Measurements from ENCODE around the gene ATP9B.
A peak's percentile ranks its signal among the peaks of the same experiment; 100 is the strongest.

ATP9B gene

DNA sequence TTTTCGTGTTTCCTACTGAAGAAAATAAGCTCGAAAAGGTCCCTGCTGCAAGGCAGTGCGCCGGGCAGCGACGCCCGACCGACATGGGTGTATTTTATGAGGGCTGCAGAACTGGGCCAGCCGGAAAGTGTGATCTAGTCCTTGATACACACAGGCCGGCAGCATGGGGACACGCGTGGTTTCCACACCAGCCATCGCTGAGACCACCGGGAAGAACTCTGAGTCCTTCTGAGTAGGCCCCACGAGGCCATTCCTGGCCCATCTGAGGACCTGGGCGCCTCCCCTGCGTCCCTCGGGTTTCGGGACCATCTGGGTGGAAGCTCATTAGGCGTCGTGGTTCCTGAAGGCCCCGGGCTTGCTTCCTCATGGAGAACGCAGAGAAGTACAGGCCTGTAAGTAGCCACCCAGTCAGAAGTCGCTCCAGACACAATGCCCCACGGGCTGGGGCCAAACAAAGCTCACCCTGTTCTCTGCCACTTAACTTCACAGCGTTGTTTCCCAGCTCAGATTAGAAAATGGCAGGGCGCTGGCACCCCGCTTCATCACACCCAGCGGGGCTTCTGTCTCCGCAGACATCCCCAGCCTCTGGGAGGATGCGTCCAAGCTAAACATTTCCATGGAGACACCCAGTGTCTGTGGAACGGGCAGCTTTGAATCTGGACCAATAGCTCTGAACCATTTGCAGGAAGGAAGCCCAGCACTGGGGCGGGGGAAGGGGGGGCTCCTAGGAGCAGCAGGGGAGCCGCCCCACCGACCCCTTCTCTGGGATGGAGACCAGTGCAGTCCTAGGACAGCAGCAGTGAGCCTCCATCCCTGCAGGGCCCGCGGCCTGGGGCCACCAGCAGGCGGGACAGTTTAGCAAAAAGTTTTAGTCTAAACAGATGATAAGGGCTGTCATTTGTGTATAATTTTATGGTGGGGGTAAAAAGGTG, 328.9 kb downstream of the ATP9B start:
- DNase-seq (ENCODE audit: low spot score) = no peak

DNA sequence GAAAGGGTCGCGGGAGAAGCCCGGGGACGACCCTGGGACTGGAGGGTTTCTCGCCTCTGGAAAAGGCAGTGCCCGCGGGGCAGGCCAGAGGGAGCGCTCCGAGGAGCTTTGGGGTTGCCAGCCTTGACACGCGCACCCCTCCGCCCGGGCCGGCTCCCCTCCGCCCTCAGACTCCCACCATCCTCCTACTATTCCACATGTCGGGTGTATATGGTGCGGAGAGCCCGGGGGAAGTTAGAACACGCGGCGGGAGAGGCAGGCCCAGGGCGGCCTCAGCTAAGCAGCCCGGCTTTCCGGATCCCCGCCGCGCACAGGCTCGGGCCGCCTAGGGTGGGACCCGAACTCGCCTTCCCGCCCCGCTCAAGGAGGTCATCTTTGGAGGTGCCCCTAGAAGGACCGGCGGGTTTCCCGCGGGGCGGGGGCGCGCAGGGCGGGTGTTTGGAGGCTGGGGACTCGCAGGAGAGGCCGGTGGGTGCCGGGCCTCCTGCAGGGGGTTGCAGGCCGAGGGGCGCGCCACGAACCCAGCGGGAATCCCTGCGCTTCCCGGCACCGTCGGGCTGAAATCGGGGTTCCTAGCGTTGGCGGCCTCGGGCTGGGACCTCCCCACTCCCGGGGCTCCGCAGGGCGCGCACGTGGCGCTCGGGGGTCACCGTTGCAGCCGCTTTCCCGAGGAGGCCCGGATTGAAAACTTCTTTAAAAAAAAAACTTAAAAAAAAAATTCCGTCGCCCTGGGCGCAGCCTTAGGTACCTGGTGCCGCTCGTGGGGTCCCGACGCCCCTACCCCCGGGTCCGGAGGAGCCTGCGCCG, 330.3 kb downstream of the ATP9B start:
- DNase-seq (ENCODE audit: low spot score) = no peak

DNA sequence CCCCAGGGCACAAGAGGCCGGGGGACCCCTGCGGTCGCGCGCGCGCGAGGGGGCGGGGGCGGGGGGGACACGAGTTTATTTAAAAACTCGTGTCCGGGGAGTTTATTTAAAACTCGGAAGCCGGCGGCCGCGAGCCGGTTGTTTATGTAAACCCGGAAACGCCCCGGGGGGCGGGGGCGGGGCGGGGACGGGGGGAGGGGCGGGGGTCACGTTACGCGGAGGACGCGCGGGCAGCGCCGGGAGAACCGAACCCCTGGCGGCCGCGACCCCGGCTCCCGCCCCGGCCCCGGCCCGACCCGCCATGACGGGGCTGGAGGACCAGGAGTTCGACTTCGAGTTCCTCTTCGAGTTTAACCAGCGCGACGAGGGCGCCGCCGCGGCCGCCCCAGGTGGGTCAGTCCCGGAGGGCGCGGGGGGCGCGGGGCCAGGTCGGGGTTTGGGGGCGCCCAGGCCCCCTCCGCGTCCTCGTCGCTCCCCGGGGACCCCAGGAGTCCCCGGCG, 330.9 kb downstream of the ATP9B start:
- DNase-seq (ENCODE audit: low spot score) = peak; percentile 57

DNA sequence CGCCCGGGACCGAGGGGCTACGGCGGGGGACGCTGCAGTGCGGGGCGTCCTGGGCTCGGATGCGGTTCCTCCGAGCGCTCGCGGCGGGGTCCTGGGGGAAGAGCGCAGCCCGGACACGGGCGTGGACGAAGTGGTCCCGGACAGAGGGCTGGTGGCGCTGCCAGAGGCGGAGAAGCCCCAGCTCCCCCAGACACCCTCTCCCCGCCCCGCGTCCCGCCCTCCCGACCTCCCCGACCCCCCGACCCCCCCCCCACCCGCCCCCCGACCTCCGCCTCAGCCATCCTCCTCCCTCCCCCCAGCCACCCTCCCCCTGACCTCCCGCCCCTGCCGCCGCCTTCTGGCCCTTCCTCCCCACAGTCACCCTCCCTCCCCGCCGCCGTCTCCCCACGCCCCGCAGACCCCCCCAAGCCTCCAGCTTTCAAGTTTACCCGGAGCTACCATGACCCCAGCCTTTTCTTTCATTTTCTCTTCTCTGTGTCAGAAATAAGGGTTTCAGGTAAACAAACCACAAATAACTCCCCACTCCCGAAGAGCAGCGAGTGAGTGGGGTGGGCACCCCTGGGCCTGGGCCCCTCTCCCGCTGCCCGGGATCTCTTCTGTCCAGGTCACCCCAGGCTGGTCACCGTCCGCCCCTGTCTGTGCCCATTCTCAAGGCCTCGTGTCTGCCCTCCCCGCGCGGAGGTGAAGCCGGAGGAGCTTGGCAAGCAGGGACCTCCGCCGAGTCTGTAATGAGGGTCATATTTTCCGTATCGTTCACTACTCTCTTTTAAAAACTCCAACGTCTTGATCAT, 331.6 kb downstream of the ATP9B start:
- DNase-seq (ENCODE audit: low spot score) = no peak

DNA sequence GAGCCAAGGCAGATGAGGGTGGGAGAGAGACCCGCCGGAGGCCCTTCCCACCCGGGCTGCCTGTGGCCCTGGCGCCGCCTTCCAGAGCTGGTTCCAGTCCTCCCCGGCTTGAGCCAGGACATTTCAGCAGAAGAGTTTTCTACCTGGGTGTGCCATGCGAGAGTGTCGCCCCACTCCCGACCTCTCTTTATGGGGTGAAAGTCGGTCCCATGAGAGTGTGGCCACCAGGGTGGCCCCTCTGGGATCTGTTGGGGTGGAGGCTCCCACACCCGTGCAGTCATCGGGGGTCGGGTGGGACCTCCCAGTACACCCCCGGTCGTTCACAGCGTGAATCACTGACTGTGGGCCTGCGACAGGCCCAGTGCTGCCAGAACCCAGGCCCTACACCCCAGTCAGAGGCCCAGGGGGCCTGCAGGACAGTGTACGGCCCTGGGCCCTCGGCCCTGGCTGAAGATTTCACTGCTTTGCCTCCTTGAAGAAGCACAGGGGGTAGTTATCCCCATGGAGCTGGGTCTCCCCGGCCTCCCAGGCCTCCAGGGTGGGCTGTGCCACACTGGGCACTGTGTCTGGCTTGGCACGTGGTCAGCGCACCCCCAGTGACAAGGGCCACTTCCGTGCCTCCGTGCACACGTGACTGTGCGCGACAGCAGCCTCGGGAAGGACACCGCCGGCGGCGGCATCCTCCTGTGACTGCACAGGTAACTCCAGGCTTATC, 332.5 kb downstream of the ATP9B start:
- no peak for DNase-seq (ENCODE audit: low spot score)

DNA sequence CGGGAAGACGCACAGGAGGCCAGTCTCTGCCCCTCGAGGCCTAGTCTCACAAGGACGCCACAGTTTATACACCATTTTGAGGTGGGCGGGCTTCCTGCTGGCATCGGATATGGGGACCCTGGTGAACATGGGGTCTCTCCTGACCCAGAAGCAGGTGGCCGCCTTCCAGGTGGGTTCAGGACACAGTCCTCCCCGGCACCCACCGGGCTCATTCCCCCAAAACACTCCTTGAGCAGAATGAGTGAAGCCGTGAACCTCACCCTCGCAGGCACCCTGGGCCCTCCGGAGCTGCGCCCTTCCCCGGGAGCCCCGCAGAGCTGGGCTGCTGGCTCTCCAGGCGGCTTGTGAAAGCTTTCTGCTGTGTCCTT, 333.0 kb downstream of the ATP9B start:
- no peak for DNase-seq (ENCODE audit: low spot score)

DNA sequence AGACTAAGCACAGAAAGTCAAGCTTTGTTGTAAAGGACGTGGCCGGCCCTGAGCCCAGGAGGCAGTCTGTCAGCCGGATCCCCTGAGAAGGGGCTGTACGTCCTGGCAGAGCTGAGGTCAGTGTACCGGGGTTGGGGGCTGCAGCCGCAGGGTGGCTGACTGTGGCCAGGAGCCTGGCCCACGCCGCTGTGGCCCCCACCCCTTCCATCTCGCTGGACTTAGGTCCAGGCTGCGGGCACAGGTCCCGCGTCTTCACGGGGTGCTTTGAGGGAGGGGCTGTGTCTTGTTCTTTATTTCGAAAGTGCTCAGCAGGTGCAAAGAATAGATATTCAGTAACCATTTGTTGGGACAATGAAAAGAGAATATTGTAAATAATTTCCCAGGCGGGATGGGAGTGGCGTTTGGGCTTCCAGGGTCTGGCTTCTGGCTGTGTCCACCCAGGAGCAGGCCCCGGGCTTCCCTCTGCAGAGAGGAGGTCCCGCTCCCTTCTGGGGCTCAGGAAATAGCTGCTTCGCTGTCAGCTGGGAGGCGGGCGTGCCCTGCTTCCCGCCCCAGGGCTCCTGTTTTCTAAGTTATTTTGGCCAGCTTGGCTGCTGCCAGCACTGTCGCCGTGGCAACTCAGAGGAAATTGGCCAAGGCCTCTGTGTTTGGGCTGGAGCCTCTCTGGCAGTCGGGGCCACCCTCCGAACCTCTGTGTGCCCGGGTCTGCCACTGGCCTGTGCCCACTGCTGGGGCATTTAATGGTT, 334.0 kb downstream of the ATP9B start:
- DNase-seq (ENCODE audit: low spot score) = peak; percentile 87

DNA sequence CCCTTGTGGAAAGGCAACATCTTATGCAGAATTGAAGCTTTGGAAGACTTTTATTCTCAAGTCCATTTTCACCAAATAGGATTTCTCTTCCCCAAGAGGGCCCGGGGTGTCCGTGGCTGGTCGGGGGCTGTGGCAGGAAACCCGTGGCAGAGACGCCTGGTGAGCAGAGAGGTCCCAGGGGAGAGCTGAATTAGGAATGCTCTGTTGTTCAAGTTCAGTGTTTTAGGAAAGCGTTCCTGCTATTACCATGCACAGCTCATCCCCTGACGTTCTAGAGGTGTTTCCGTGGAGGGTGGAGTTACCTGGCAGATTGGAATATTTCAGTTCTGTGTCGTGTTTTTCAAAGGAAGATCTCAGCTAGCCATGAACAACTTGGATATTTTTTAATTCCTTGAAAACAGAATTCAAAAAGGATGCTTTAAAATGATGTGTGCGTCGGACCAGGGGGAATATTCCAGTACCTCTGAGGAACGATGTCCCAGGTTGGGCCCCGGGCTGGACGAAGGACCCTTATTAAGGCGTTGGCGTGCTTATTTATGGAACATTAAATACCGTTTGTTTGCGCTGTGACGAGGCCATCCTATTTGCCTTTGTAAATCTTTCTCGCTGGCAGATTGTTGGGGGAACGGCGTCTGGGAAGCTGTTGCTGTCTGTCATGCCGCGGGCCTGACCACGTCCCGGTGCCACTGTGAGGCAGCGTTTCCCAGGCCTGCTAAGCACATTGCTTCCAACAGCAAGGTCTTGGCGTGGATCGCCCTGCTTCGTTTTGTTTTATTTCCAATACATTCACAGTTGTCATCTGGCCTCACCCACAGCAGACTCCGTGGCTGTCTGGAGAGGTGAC, 334.8 kb downstream of the ATP9B start:
- DNase-seq (ENCODE audit: low spot score) = peak; percentile 39

DNA sequence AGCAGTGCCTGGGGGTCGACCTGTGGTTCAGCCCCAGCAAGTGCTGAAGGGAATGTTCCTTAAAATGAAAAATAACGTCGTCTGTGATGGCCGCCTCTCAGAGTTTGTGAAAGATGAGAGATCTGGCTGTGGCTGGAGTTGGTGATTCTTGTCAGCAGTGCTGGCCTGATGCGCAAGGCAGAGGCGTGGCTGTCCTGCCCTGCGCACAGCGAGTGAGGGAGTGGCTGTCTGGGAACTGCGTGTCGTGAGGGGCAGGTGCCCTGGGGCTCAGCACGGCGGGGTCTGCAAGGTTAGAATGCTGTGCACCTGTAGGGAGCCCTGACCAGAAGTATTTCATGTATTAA, 335.3 kb downstream of the ATP9B start:
- peak; percentile 69 for DNase-seq (ENCODE audit: low spot score)

DNA sequence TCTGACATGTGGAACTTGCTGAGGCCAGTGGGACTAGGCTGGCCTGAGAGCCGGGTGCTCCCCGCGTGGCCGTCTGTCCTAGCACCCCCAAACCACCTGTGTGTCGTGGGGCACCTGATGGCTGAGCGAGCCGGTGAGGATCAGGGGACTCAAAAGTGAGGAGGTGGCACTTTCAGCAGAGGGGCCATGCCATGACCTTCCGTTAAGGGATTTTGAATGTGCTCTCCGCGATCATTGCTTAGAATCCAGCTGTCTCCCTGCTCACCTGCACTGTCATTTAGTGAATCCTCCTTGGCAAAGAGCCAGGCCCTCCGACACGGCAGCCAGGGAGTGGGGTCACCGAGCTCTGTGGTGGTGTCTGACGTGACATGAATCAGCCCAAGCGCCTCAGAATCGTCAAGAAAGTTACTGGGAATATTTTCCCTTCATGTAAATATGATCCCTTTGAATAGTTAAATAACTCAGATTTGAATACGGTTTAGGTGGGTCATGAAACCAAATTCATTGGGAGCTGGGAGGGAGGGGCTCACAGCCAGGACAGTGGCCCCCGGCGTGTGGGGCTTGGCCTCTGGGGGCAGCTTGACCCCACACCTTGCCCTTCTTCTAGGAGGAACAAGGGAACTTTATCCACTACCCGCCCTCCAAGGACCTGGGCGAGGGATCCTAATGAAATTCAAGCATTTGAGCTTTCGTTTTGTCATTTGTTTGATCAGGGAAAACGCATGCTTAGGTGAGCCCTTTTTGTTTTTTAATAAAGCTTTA, 336.0 kb downstream of the ATP9B start:
- DNase-seq (ENCODE audit: low spot score) = no peak

DNA sequence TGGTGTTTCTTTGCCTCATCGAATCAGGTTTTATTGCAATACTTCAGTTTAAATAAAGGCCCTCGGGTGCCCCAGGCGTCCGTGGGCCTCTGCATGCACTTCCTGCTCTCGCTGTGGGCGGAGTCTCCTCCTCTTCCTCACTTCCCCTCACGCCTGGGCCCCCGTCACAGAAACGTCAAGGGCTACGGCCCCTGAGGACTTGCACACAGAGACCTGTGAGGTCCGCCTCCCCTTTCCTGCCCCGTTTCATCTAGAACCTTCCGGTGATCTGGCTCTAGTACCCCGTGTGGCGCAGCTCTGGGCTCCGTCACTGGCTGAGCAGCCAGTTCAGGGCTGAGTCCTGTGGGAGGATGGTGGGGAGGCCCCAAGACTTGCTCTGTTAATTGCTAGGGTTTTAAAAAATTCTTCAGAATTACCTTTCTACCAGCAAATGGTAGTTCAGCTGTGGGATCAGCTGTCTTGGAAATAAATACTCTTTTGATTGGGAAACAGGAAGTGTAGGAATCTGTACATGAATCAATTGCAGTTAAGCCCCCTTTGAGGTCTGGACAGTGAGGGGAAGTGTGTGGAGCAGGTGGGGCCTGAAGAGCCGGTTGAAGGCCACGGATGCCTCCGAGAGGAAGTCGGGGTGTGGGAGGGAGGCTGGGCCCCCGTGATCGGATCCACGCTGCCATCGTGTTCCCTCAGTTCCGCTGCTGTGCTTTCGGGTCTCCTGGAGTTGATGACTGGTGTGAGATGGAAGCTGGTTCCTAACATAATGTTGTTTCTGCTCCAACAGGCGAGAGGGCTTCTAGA, 336.8 kb downstream of the ATP9B start:
- DNase-seq (ENCODE audit: low spot score) = no peak

DNA sequence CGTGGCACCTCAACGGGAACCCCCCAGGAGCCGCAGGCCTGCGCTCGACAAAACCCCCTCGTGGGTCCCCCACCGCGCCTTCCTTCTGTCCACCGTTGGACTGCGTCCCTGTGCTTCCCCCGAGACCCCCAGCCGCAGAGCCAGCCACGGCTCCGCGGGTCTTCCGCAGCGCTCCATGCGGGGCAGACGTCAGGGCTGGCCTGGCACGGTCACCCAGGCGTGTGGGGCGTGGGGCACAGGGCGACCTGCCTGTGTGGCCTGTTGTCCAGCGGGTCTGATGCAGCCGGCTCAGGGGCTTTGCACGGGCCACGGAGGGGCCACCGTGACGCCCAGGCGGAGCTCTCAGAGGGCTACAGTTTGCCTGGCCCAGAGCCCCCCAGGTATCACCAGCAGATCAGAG, 337.5 kb downstream of the ATP9B start:
- no peak for DNase-seq (ENCODE audit: low spot score)

DNA sequence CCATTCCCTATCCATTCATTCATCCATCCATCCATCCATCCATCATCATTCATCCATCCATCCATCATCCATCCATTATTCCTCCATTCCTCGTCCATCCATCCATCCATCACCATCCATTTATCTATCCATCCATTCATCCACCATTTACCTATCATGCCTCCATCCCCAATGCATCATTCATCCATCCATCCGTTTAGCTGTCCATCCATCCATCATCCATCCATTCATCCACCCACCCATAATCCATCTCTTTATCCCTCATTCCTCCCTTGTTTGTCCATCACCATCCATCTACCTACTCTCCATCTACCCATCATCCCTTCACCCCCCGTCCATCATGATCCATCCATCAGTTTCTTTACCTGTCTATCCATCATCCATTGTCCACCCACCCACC, 340.1 kb downstream of the ATP9B start:
- DNase-seq (ENCODE audit: low spot score) = no peak

DNA sequence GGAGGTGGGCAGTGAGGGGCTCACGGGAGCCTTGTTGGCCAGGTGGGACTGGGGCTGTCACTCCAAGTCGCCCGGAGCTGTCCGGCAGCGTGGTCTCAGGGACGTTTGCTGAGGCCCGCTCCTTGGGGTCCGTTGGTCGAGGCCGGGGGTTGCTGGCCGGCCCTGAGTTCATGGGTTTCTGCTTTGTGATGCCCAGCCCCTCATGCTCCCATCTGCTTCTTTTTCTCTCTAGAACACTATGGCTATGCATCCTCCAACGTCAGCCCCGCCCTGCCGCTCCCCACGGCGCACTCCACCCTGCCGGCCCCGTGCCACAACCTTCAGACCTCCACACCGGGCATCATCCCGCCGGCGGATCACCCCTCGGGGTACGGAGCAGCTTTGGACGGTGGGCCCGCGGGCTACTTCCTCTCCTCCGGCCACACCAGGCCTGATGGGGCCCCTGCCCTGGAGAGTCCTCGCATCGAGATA, 341.0 kb downstream of the ATP9B start:
- DNase-seq (ENCODE audit: low spot score) = no peak

DNA sequence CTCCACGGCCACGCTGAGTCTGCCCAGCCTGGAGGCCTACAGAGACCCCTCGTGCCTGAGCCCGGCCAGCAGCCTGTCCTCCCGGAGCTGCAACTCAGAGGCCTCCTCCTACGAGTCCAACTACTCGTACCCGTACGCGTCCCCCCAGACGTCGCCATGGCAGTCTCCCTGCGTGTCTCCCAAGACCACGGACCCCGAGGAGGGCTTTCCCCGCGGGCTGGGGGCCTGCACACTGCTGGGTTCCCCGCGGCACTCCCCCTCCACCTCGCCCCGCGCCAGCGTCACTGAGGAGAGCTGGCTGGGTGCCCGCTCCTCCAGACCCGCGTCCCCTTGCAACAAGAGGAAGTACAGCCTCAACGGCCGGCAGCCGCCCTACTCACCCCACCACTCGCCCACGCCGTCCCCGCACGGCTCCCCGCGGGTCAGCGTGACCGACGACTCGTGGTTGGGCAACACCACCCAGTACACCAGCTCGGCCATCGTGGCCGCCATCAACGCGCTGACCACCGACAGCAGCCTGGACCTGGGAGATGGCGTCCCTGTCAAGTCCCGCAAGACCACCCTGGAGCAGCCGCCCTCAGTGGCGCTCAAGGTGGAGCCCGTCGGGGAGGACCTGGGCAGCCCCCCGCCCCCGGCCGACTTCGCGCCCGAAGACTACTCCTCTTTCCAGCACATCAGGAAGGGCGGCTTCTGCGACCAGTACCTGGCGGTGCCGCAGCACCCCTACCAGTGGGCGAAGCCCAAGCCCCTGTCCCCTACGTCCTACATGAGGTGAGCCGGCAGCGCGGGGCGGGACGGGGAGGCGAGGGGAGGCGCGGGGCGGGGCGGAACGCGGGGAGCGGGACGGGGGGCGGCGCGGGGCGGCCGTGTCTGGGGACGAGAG, 341.8 kb downstream of the ATP9B start:
- DNase-seq (ENCODE audit: low spot score) = no peak

DNA sequence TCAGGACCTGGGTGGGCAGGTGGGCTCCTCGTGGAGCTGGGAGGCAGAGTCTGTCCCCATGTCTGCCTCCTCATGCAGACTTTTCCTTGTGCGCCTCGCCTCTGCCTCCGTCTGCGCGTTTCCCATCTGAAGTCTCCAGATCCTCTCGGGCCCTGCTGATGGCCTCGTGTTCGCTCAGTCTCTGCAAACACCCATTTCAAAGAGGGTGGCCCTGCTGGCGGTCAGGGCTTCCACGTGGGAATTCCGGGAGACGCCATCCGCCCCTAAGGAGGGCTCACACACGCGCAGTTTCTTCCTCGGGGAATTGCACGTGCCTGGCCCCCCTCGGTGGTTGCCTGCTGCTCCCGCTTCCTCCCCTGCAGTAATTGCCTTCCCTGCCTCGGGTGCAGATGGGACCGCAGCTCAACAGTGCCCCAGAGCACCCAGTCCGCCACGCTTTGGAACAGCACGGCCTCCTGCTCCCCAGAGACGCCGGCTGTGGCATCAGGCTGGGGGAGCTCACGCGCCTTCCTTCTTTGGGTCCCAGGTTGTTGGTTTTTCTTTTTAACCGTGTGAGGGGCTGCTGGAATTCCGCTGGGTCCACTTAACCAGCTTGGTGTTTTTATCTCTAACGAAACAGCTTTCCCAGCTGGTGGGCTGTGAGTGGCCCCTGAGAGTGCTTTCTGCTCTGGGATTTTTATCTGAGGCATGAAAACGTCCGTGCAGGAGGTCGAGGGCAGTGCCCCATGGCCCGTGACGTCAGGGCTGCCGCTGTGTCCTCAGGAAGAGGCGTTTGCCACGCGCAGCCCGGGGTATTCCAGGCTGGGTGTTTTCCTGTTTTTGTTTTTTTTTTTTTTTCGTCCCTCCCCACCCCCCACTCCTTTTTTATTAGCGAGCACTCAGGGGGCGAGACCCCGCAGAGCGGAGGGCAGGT, 342.7 kb downstream of the ATP9B start:
- DNase-seq (ENCODE audit: low spot score) = no peak
